Heart left ventricle (tissue), 13 donors: ENCODE measurements around the gene DNM3.

Source experiments
- POLR2A ChIP-seq, 2 donors: fragments of 450-650 bp; IDR thresholded peaks; one replicate each; pipeline ENCODE4 v1.6.1; 2017; ENCODE audit warnings: antibody characterized with exemption in 2 of 2, mild to moderate bottlenecking in 2 of 2, moderate library complexity in 2 of 2
- TF ChIP-seq, protein P1 (sequence below), 12 donors: fragments of 200-600 bp; sonication (generic) in 4 of 12; IDR thresholded peaks; one replicate each; pipeline versions ENCODE4 v1.5.0 to v1.8.0; 2018 to 2022; ENCODE audit warnings: antibody characterized with exemption in 12 of 12, mild to moderate bottlenecking in 5 of 12
- donor health status: ischemic (EF 13 %, LVEDD 7.1; RV severe dilation, severe dysfunction).
- donor health status: DM: no; HTN: yes; CAD: no.
- donor health status: DM: no; HTN: no; CAD: no.
- donor health status: ischemic (EF 25% LVEDD 6.9; RV normal size, moderate dysfunction).
- donor health status: ischemic (EF 25% LVEDD 5.7; RV mildly dilated, moderate dysfunction).
- donor health status: ischemic (EF 35%, LVEDD 5.7; RV mildly dilated, moderate dysfunction).
- donor health status: nonischemic (EF 11% LVEDD 7.7; RV severe dilation, severe dysfunction).
- donor health status: DM: yes; HTN: yes; CAD: no.
- donor health status: PGD.
- donor health status: ischemic (EF 29% LVEDD 5.4; RV normal size, mild dysfunction).
- donor health status: nonischemic (EF 23%, LVEDD 6.1; RV moderate dilation, normal function).

DNA sequence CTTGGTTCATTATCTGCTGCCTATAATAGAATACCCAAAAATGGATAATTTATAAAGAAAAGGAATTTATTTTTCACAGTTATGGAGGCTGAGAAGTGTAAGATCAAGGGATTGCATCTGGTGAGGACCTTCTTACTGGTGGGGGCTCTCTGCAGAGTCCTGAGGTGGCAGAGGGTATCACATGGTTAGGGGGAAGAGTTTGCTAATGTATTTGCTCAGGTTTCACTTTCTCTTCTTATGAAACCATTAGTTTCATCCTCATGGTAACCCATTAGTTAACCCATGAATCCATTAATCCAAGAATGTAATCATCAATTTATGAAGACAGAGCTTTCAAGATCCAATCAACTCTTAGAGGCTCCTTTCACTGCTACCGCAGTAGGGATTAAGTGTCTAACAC lies 120.6 kb downstream of the DNM3 start:
- TF ChIP-seq, protein P1, sequence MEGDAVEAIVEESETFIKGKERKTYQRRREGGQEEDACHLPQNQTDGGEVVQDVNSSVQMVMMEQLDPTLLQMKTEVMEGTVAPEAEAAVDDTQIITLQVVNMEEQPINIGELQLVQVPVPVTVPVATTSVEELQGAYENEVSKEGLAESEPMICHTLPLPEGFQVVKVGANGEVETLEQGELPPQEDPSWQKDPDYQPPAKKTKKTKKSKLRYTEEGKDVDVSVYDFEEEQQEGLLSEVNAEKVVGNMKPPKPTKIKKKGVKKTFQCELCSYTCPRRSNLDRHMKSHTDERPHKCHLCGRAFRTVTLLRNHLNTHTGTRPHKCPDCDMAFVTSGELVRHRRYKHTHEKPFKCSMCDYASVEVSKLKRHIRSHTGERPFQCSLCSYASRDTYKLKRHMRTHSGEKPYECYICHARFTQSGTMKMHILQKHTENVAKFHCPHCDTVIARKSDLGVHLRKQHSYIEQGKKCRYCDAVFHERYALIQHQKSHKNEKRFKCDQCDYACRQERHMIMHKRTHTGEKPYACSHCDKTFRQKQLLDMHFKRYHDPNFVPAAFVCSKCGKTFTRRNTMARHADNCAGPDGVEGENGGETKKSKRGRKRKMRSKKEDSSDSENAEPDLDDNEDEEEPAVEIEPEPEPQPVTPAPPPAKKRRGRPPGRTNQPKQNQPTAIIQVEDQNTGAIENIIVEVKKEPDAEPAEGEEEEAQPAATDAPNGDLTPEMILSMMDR (IDR thresholded peaks at IDR 0.05) = no peak
- no peak for TF ChIP-seq POLR2A (IDR thresholded peaks at IDR 0.05)
